Keratinocyte (primary cell): ENCODE measurements around the gene ZNF135. TPM values are rescaled to one million over a fixed set of nuclear protein-coding genes. Genes with fewer than 3 reads are reported as not detected.

Source experiments
- DNase-seq: peaks from one replicate; pipeline ENCODE4 v3.0.0-alpha.2; 2011; ENCODE audit warnings: low read depth, missing footprints, low spot score
- FAIRE-seq: peaks from 2 replicates; lab custom pipeline; 2011; peaks lifted over from hg19 to GRCh38; lab: Jason Lieb, UNC
- H2AFZ ChIP-seq: 2 replicates; pipeline ENCODE4 v1.6.0; 2012; ENCODE audit warnings: low read length, control low read depth, inconsistent platforms; ENCODE audit not compliant: control insufficient read depth
- H3K27ac ChIP-seq: 2 replicates; pipeline ENCODE4 v1.5.1; 2011; ENCODE audit warnings: low read length; ENCODE audit not compliant: control insufficient read depth, insufficient read depth
- H3K27me3 ChIP-seq: 3 replicates; pipeline ENCODE4 v1.6.0; 2011; ENCODE audit warnings: low read length; ENCODE audit not compliant: control insufficient read depth, insufficient read depth; ENCODE audit errors: extremely low read depth
- H3K36me3 ChIP-seq, 2 experiments: 2 replicates in 1 of 2; 3 replicates in 1 of 2; pipeline ENCODE4 v1.5.1; 2011; ENCODE audit warnings: low read length in 2 of 2, mild to moderate bottlenecking in 1 of 2; ENCODE audit not compliant: control insufficient read depth in 2 of 2, insufficient read depth in 2 of 2; ENCODE audit errors: extremely low read depth in 1 of 2
- H3K4me1 ChIP-seq: 3 replicates; pipeline ENCODE4 v1.5.1; 2011; ENCODE audit warnings: low read length; ENCODE audit not compliant: control insufficient read depth, insufficient read depth; ENCODE audit errors: extremely low read depth
- H3K4me2 ChIP-seq: 3 replicates; pipeline ENCODE4 v1.6.0; 2011; ENCODE audit warnings: low read depth, low read length; ENCODE audit not compliant: control insufficient read depth, insufficient read depth; ENCODE audit errors: extremely low read depth
- H3K4me3 ChIP-seq, 3 experiments: fragments of 200-600 bp in 1 of 3; sonication (generic) in 1 of 3; 2 replicates in 2 of 3; 3 replicates in 1 of 3; pipeline ENCODE4 v1.5.1; 2011 to 2016; ENCODE audit warnings: low read length in 3 of 3, mild to moderate bottlenecking in 3 of 3, control low read depth in 2 of 3, inconsistent platforms in 1 of 3, low read depth in 1 of 3, mixed read lengths in 1 of 3, mixed run types in 1 of 3, moderate library complexity in 1 of 3; ENCODE audit not compliant: control insufficient read depth in 2 of 3, insufficient read depth in 2 of 3; ENCODE audit errors: extremely low read depth in 1 of 3
- H3K79me2 ChIP-seq: 2 replicates; pipeline ENCODE4 v1.6.0; 2012; ENCODE audit warnings: low read length; ENCODE audit not compliant: control insufficient read depth, insufficient read depth
- H3K9ac ChIP-seq: 3 replicates; pipeline ENCODE4 v1.6.0; 2011; ENCODE audit warnings: low read length; ENCODE audit not compliant: control insufficient read depth, insufficient read depth; ENCODE audit errors: extremely low read depth
- H3K9me1 ChIP-seq: 3 replicates; pipeline ENCODE4 v1.6.0; 2011; ENCODE audit warnings: low read length; ENCODE audit not compliant: control insufficient read depth, insufficient read depth; ENCODE audit errors: extremely low read depth
- H3K9me3 ChIP-seq: 2 replicates; pipeline ENCODE4 v1.5.1; 2012; ENCODE audit warnings: low read depth, low read length; ENCODE audit not compliant: control insufficient read depth
- H4K20me1 ChIP-seq: 3 replicates; pipeline ENCODE4 v1.6.0; 2011; ENCODE audit warnings: low read length; ENCODE audit not compliant: control insufficient read depth, insufficient read depth; ENCODE audit errors: extremely low read depth
- EZH2 ChIP-seq: IDR thresholded peaks from one replicate; pipeline ENCODE4 v1.6.1; 2012; ENCODE audit warnings: inconsistent platforms, mild to moderate bottlenecking, low read length, moderate library complexity
- dilution Hi-C: fragments of 300-500 bp; cut with MboI; formaldehyde crosslinking; loops from one replicate; pipeline ENCODE4 v1.7.0; 2020; ENCODE audit warnings: low sequenced_read_pairs; ENCODE audit not compliant: extremely low pct_ligation_motif_present
- polyA plus RNA-seq, 5 experiments: library from polyadenylated mRNA; depleted of rRNA in 3 of 5; stranded (reverse) in 3 of 5; stranded (forward) in 1 of 5; unstranded in 1 of 5; fragments of >200 nt; gene quantifications; 1 replicate in 1 of 5; 2 replicates in 3 of 5; 3 replicates in 1 of 5; pipeline versions ENCODE4 v1.2.1 to v1.2.3, GENCODE V29; 2011 to 2012; ENCODE audit warnings: missing spikeins in 2 of 5, low read depth in 1 of 5, low replicate concordance in 1 of 5
- TF ChIP-seq, protein P1 (sequence below), 3 experiments: IDR thresholded peaks in 1 of 3; conservative IDR thresholded peaks in 1 of 3; optimal IDR thresholded peaks in 1 of 3; 2 replicates in 2 of 3; 3 replicates in 1 of 3; pipeline versions ENCODE3 to v1.5.1; 2011; ENCODE audit warnings: low read length in 3 of 3, mild to moderate bottlenecking in 3 of 3, moderate library complexity in 2 of 3, control low read depth in 1 of 3, inconsistent platforms in 1 of 3; ENCODE audit not compliant: insufficient read depth in 2 of 3; ENCODE audit errors: extremely low read depth in 1 of 3

The ZNF135 gene
- polyA plus RNA-seq, 1 donor (not counting 4 experiments of a cell fraction or from before 2014, with no cell fraction given): 3.4 TPM

DNA sequence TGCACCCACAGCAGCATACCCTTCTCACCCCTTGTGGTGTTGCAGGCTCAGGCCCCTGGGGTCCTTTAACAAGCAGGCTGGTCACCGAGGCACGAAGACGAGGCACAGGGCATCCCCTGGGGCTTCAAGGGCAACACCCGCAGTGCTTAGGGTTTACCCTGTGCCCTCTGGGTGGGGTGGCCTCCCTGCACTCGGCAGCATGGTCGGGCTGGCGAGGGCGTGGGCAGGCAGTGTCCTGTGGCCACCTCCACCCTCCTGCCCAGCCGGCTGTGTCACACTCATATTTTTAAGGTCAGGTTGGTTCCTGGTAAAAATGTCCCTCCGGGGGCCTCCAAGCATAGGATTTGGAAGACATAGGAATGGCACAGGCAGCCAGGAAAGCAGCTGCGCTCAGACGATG, 11.4 kb upstream of the ZNF135 start:
- dilution Hi-C loops: no loop called here
- Histone ChIP-seq H4K20me1 (no peaks in the 10 kb centered on the region), H3K9ac (no peak overlapping the region), H3K4me2 (no peak overlapping the region), H3K4me1 (no peaks in the 10 kb centered on the region), H3K27ac (no peak overlapping the region), H3K9me3 (peaks cover 21% of the 10 kb centered on the region), H3K9me1 (no peaks in the 10 kb centered on the region), H2AFZ (no peak overlapping the region), H3K36me3 (no peaks in the 10 kb centered on the region), H3K27me3 (no peaks in the 10 kb centered on the region), H3K4me3 (no peak overlapping the region), H3K79me2 (no peaks in the 10 kb centered on the region)
- FAIRE-seq (no peak), DNase-seq (no peak)
- TF ChIP-seq, protein P1, sequence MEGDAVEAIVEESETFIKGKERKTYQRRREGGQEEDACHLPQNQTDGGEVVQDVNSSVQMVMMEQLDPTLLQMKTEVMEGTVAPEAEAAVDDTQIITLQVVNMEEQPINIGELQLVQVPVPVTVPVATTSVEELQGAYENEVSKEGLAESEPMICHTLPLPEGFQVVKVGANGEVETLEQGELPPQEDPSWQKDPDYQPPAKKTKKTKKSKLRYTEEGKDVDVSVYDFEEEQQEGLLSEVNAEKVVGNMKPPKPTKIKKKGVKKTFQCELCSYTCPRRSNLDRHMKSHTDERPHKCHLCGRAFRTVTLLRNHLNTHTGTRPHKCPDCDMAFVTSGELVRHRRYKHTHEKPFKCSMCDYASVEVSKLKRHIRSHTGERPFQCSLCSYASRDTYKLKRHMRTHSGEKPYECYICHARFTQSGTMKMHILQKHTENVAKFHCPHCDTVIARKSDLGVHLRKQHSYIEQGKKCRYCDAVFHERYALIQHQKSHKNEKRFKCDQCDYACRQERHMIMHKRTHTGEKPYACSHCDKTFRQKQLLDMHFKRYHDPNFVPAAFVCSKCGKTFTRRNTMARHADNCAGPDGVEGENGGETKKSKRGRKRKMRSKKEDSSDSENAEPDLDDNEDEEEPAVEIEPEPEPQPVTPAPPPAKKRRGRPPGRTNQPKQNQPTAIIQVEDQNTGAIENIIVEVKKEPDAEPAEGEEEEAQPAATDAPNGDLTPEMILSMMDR (optimal IDR thresholded peaks at IDR 0.05 in 1 of 3, IDR thresholded peaks at IDR 0.05 in 1 of 3, conservative IDR thresholded peaks at IDR 0.05 in 1 of 3; ENCODE audit: extremely low read depth in 1 of 3, insufficient read depth in 2 of 3, low read length in 3 of 3): no peak
- no peak for TF ChIP-seq EZH2

DNA sequence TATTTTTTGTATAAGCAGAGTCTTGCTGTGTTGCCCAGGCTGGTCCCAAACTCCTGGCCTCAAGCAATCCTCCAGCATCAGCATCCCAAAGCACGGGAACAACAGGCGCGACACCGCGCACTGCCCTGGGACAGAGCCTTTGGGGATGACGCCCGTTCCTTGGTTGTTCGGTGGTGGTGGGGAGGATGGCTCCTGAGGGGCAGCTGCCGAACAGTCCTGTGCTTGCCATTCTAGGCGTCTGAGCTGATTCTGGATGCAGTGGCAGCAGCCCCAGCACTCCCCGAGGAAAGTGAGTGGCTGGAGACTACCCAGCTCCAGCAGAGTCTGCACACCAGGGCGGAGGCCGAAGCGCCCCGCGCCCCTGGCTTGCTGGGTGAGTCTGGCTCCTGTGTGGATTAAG, 6.8 kb upstream of the ZNF135 start:
- Histone ChIP-seq H3K4me1 (no peaks in the 10 kb centered on the region), H3K9me3 (peaks cover 13% of the 10 kb centered on the region), H2AFZ (no peak overlapping the region), H3K9me1 (no peaks in the 10 kb centered on the region), H3K79me2 (no peaks in the 10 kb centered on the region), H3K9ac (no peak overlapping the region), H3K27ac (no peak overlapping the region), H3K4me3 (no peak overlapping the region), H4K20me1 (no peaks in the 10 kb centered on the region), H3K27me3 (no peaks in the 10 kb centered on the region), H3K4me2 (no peak overlapping the region), H3K36me3 (no peaks in the 10 kb centered on the region)
- FAIRE-seq (no peak), DNase-seq (no peak)
- TF ChIP-seq, protein P1 (optimal IDR thresholded peaks at IDR 0.05 in 1 of 3, IDR thresholded peaks at IDR 0.05 in 1 of 3, conservative IDR thresholded peaks at IDR 0.05 in 1 of 3; ENCODE audit: extremely low read depth in 1 of 3, insufficient read depth in 2 of 3, low read length in 3 of 3): no peak
- no peak for TF ChIP-seq EZH2
- dilution Hi-C loops: no loop called here
